Prostate gland (tissue), 2 donors: ENCODE results near the gene GLMP. TPM values are rescaled to one million over a fixed set of nuclear protein-coding genes. Genes with fewer than 3 reads are reported as not detected.

Experiments used
- DNase-seq: peaks from one replicate; pipeline ENCODE4 v3.0.0-alpha.2; 2019; ENCODE audit warnings: low spot score
- H3K27ac ChIP-seq, 2 donors: fragments of 200-600 bp; sonication (generic); 2 replicates each; pipeline ENCODE4 v1.5.1; 2017 to 2019
- H3K27me3 ChIP-seq: fragments of 200-600 bp; sonication (generic); replicated peaks from 2 replicates; pipeline ENCODE4 v1.5.1; 2019; ENCODE audit not compliant: insufficient read depth
- H3K36me3 ChIP-seq, 2 donors: fragments of 200-600 bp; sonication (generic); 1 replicate in 1 of 2; 2 replicates in 1 of 2; pipeline versions ENCODE4 v1.5.1 to v1.8.1; 2017 to 2019
- H3K4me1 ChIP-seq: fragments of 200-600 bp; sonication (generic); replicated peaks from 2 replicates; pipeline ENCODE4 v1.5.1; 2019
- H3K4me3 ChIP-seq, 2 donors: fragments of 200-600 bp; sonication (generic); 2 replicates each; pipeline ENCODE4 v1.5.1; 2017 to 2019
- H3K9me3 ChIP-seq: fragments of 200-600 bp; sonication (generic); 2 replicates; pipeline ENCODE4 v1.5.1; 2017
- POLR2A ChIP-seq: fragments of 450-650 bp; IDR thresholded peaks from one replicate; pipeline ENCODE4 v1.6.1; 2016; ENCODE audit warnings: antibody characterized with exemption, mild to moderate bottlenecking
- POLR2AphosphoS5 ChIP-seq: sonication (generic); formaldehyde crosslinking; IDR thresholded peaks from one replicate; pipeline ENCODE4 v1.6.1; 2017; ENCODE audit warnings: antibody characterized with exemption
- WGBS: methylation state at CpG from one replicate; pipeline ENCODE4 v1.1.5; 2018; 5-methylcytosine and 5-hydroxymethylcytosine counted together
- intact Hi-C: fragments of 100-400 bp; cut with DNase I; formaldehyde crosslinking; loops from one replicate; pipeline ENCODE4 v1.14.2; 2022
- total RNA-seq, 2 donors: library from RNA; depleted of rRNA; stranded (reverse); fragments of >200 nt; gene quantifications; one replicate each; pipeline ENCODE4 v1.1.0, GENCODE V29; 2016
- TF ChIP-seq, protein P1 (sequence below), 4 experiments: fragments of 200-600 bp in 2 of 4; fragments of 450-650 bp in 2 of 4; sonication (generic) in 2 of 4; IDR thresholded peaks; 1 replicate in 3 of 4; 2 replicates in 1 of 4; pipeline ENCODE4 v1.5.1; 2016 to 2019; ENCODE audit warnings: antibody characterized with exemption in 4 of 4, mild to moderate bottlenecking in 2 of 4, moderate library complexity in 2 of 4

The GLMP gene
- total RNA-seq, 2 donors from 2014 or later: 91.7 to 132 TPM

DNA sequence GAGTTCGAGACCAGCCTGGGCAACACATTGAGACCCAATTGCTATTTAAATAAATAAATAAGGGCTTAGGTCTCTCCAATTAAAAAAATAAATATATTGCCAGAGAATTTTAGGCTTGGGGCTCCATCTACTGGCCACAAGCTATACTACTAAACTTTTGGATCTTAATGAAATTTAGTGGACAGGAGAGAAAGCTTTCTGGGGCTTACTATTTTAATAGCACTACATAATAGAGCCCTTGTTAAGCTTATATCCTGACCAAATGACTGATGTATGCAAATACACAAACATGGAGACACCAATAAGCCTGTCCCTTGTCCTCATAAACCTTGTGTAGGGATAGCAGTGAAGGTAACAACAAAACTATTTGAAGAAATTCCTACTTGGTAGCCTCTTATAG, 24.2 kb upstream of the GLMP start:
- H3K9me3 ChIP-seq: no peaks in the 10 kb centered on the region
- H3K27ac ChIP-seq: no peak overlapping the region
- WGBS: 52% methylated on average over 1 of the region's 1 CpG
- H3K36me3 ChIP-seq: peaks cover 26 to 44% of the 10 kb centered on the region in 2 donors
- no peak for TF ChIP-seq POLR2AphosphoS5
- TF ChIP-seq, protein P1, sequence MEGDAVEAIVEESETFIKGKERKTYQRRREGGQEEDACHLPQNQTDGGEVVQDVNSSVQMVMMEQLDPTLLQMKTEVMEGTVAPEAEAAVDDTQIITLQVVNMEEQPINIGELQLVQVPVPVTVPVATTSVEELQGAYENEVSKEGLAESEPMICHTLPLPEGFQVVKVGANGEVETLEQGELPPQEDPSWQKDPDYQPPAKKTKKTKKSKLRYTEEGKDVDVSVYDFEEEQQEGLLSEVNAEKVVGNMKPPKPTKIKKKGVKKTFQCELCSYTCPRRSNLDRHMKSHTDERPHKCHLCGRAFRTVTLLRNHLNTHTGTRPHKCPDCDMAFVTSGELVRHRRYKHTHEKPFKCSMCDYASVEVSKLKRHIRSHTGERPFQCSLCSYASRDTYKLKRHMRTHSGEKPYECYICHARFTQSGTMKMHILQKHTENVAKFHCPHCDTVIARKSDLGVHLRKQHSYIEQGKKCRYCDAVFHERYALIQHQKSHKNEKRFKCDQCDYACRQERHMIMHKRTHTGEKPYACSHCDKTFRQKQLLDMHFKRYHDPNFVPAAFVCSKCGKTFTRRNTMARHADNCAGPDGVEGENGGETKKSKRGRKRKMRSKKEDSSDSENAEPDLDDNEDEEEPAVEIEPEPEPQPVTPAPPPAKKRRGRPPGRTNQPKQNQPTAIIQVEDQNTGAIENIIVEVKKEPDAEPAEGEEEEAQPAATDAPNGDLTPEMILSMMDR (IDR thresholded peaks at IDR 0.05): peak in 3 of 4 experiments; percentile 35 to 55 (median 52)
- no peak for DNase-seq
- no peaks in the 10 kb centered on the region for H3K4me1 ChIP-seq
- H3K27me3 ChIP-seq: no peaks in the 10 kb centered on the region
- no peak overlapping the region for H3K4me3 ChIP-seq
- intact Hi-C loops: no loop called here

DNA sequence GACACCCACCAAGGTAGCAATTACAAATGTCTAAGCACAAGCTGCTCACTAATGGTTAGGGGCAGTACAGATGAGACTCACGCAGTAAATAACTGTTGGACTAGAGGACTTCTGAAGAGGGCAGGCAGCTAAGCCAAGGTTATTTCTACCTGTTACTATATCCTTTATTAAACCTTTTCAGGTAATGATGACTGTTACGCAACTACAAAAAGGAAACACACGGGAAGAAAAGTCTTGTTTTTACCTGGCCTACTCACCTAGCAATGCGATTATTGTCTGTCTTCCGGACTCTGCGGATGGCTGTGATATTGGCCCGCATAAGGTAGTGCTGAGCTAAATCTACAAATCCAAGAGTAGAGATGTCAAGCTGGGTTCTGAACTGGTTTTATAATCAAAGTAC, 21.4 kb upstream of the GLMP start:
- Histone ChIP-seq H3K36me3 (peaks cover 16 to 42% of the 10 kb centered on the region in 2 donors), H3K27ac (no peak overlapping the region), H3K9me3 (no peaks in the 10 kb centered on the region), H3K27me3 (no peaks in the 10 kb centered on the region), H3K4me1 (no peaks in the 10 kb centered on the region), H3K4me3 (no peak overlapping the region)
- intact Hi-C loops: no loop called here
- DNase-seq: no peak
- TF ChIP-seq, protein P1 (IDR thresholded peaks at IDR 0.05): no peak
- TF ChIP-seq POLR2A (no peak), POLR2AphosphoS5 (no peak)
- 87% methylated on average over 7 of the region's 7 CpGs for WGBS

DNA sequence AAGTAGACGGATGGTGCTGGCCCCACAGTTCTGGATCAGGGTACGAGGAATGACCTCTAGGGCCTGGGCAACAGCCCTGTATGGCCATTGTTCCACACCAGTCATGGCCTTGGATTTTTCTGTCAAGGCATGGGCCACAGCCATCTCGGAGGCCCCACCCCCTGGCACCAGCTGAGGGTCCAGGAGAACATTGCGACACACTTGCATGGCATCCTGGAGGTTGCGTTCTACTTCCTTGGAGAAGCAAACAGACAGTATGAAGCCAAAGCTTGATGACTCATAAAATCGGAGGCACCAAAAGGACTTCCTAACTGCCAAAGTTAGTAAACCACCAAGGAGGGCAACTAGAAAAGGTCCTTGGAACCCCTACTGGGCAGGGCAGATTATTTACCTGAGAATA, 15.5 kb upstream of the GLMP start:
- intact Hi-C loops: no loop called here
- no peaks in the 10 kb centered on the region for H3K4me1 ChIP-seq
- H3K9me3 ChIP-seq: no peaks in the 10 kb centered on the region
- TF ChIP-seq POLR2AphosphoS5: peak; percentile 64
- no peak for TF ChIP-seq POLR2A
- peak overlapping the region in 1 of 2 donors; percentile 13 for H3K27ac ChIP-seq
- DNase-seq: peak; percentile 71
- WGBS: 60% methylated on average over 6 of the region's 6 CpGs
- H3K27me3 ChIP-seq: no peaks in the 10 kb centered on the region
- H3K4me3 ChIP-seq: no peak overlapping the region
- H3K36me3 ChIP-seq: peaks cover 3 to 5% of the 10 kb centered on the region in 2 donors

DNA sequence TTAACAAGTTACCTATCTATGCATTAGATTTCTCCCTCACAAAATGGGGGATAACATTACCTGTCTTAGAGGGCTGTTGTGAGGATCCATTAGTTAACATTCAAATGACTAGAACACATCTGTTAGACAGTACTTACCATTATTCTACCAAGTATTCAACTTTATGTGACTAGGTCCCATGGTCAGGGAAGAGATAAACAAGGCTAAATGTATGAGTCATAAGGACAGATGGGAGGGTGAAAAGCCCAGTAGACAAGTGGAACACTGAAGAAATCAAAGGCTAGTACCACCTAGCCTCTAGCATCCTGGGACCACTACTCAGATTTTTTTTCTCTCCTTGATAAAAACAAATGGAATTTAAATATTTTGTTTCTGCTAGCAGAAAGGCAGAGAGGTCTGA, 12.6 kb upstream of the GLMP start:
- H3K27me3 ChIP-seq: no peaks in the 10 kb centered on the region
- H3K36me3 ChIP-seq: peaks cover 0 to 3% of the 10 kb centered on the region in 2 donors
- H3K4me1 ChIP-seq: no peaks in the 10 kb centered on the region
- intact Hi-C loops: no loop called here
- no peak overlapping the region for H3K4me3 ChIP-seq
- TF ChIP-seq POLR2A (no peak), POLR2AphosphoS5 (no peak)
- TF ChIP-seq, protein P1 (IDR thresholded peaks at IDR 0.05): no peak
- no peak for DNase-seq
- H3K27ac ChIP-seq: no peak overlapping the region
- H3K9me3 ChIP-seq: no peaks in the 10 kb centered on the region

DNA sequence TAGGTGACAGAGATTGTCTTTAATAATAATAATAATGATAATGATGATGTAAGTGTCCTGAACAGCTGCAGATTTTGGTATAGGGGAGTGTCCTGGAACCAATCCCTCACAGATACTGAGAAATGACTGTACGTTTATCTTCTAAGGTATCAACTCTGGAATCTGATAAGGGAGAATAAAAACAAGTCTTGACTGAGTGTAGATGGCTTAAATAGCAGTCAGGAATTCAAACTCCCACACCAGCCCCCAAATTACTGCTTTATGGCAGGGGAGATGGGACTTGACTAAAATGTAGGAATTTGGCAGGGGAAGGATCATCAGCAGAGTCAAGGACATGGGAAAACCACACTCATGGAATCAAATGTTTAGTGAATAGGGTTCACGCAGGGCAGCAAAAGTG, 9.7 kb upstream of the GLMP start:
- H3K9me3 ChIP-seq: no peaks in the 10 kb centered on the region
- H3K27ac ChIP-seq: no peak overlapping the region
- 55% methylated on average over 2 of the region's 2 CpGs for WGBS
- DNase-seq: no peak
- no peaks in the 10 kb centered on the region for H3K4me1 ChIP-seq
- TF ChIP-seq POLR2A: no peak
- TF ChIP-seq, protein P1 (IDR thresholded peaks at IDR 0.05): no peak
- no peak for TF ChIP-seq POLR2AphosphoS5
- H3K27me3 ChIP-seq: no peaks in the 10 kb centered on the region
- intact Hi-C loops: no loop called here
- peaks cover 0 to 3% of the 10 kb centered on the region in 2 donors for H3K36me3 ChIP-seq
- H3K4me3 ChIP-seq: no peak overlapping the region
